ENCODE measurements around the gene ST3GAL4. TPM values are rescaled to one million over a fixed set of nuclear protein-coding genes. Genes with fewer than 3 reads are reported as not detected.

The ST3GAL4 gene
- total RNA-seq, 1 experiment from 2014 or later: 13.6 TPM

- Histone ChIP-seq H2BK120ac (ENCODE audit: low read depth, low read length, poor library complexity, severe bottlenecking) (no peak overlapping the region), H3K27me3 (ENCODE audit: insufficient read depth, low read length) (no peaks in the 10 kb centered on the region), H3K9me3 (ENCODE audit: control insufficient read depth, low read depth, low read length) (no peaks in the 10 kb centered on the region), H4K5ac (ENCODE audit: insufficient read length, low read depth, low read length) (no peak overlapping the region), H4K8ac (replicated peaks; ENCODE audit: insufficient read length, low read depth, low read length) (no peak overlapping the region), H3K79me1 (ENCODE audit: insufficient read depth, low read depth, low read length, poor library complexity, severe bottlenecking) (no peaks in the 10 kb centered on the region), H3K23ac (ENCODE audit: insufficient read length, low read depth, low read length) (no peak overlapping the region), H3K56ac (ENCODE audit: insufficient read length, low read depth, low read length) (no peak overlapping the region), H3K27ac (ENCODE audit: insufficient read length, low read depth, low read length) (no peak overlapping the region), H3K23me2 (ENCODE audit: insufficient read length, low read depth, low read length, poor library complexity, severe bottlenecking) (no peaks in the 10 kb centered on the region), H3K14ac (ENCODE audit: insufficient read depth, low read length) (no peak overlapping the region), H3K4me2 (ENCODE audit: insufficient read depth, insufficient read length, low read length) (no peak overlapping the region), H3K18ac (ENCODE audit: insufficient read length, low read depth, low read length) (no peak overlapping the region), H2AK5ac (ENCODE audit: insufficient read length, low read length) (no peak overlapping the region), H3K4ac (ENCODE audit: low read depth, low read length) (no peak overlapping the region), H2BK12ac (ENCODE audit: insufficient read length, low read depth, low read length) (no peak overlapping the region), H3T11ph (ENCODE audit: low read length) (no peak overlapping the region), H4K91ac (ENCODE audit: insufficient read length, low read depth, low read length) (no peak overlapping the region), H2BK15ac (ENCODE audit: low read depth, low read length) (no peak overlapping the region), H2AFZ (ENCODE audit: low read length) (no peak overlapping the region), H2BK5ac (ENCODE audit: insufficient read length, low read length) (no peak overlapping the region), H3K79me2 (ENCODE audit: insufficient read depth, low read length) (no peaks in the 10 kb centered on the region), H2BK20ac (ENCODE audit: low read depth, low read length, poor library complexity, severe bottlenecking) (no peak overlapping the region), H3K9ac (ENCODE audit: extremely low read depth, insufficient read length, low read length) (no peak overlapping the region), H4K20me1 (ENCODE audit: control insufficient read depth, insufficient read depth, insufficient read length) (peaks cover 2% of the 10 kb centered on the region), H3K4me1 (ENCODE audit: insufficient read depth, low read length) (no peaks in the 10 kb centered on the region)
- no peak for TF ChIP-seq CTCF (conservative IDR thresholded peaks at IDR 0.05)
- no peaks in the 10 kb centered on the region for H3K4me1 Mint-ChIP-seq
- peaks cover 11 to 23% (median 22%) of the 10 kb centered on the region in 3 experiments; a peak in 6 of 7 replicates for H3K36me3 Mint-ChIP-seq (ENCODE audit: insufficient read depth in 1 of 3, low read depth in 3 of 3)
- no peak for DNase-seq
- no peaks in the 10 kb centered on the region; the same call in 1 of the 2 replicates for H3K27me3 Mint-ChIP-seq (ENCODE audit: low read depth)
- H3K4me3 Mint-ChIP-seq: no peak overlapping the region
- no peaks in the 10 kb centered on the region for H3K9me3 Mint-ChIP-seq
- peak overlapping the region in 1 of 3 experiments; percentile 53; a peak in 1 of 7 replicates for H3K27ac Mint-ChIP-seq
- no CpG with 5 or more reads among the region's 1 CpG for WGBS (ENCODE audit: extremely low coverage, insufficient read length, low lambda C conversion rate)
Measured at GRCh38 chr11:126317432-126317755, 38.1 kb upstream of the ST3GAL4 start.

Measured in H9 (cell line).